NCI-H526 (cell line): Measurements from ENCODE around the gene IL22RA1.

Source experiments
- DNase-seq, 2 experiments: peaks; one replicate each; lab custom pipeline; 2025; lab: John Stamatoyannopoulos, UW

The IL22RA1 gene

GRCh38 chr1:24138476-24139221 is 4.3 kb downstream of the IL22RA1 start:
- no peak for DNase-seq

GRCh38 chr1:24136956-24137539 is 5.9 kb downstream of the IL22RA1 start:
- DNase-seq = no peak

GRCh38 chr1:24134376-24134775 is 8.6 kb downstream of the IL22RA1 start:
- no peak for DNase-seq

GRCh38 chr1:24133819-24134218 is 9.1 kb downstream of the IL22RA1 start:
- DNase-seq = no peak

- DNase-seq = no peak
Observed at GRCh38 chr1:24130385-24130784, 12.6 kb downstream of the IL22RA1 start.

- no peak for DNase-seq
Observed at GRCh38 chr1:24127801-24128363, 15.1 kb downstream of the IL22RA1 start.

GRCh38 chr1:24127134-24127800 is 15.7 kb downstream of the IL22RA1 start:
- DNase-seq = no peak

GRCh38 chr1:24126672-24127023 is 16.3 kb downstream of the IL22RA1 start:
- no peak for DNase-seq

- no peak for DNase-seq
Observed at GRCh38 chr1:24126018-24126671, 16.8 kb downstream of the IL22RA1 start.

GRCh38 chr1:24125456-24125855 is 17.5 kb downstream of the IL22RA1 start:
- DNase-seq = no peak

GRCh38 chr1:24124980-24125379 is 18.0 kb downstream of the IL22RA1 start:
- no peak for DNase-seq

GRCh38 chr1:24123611-24124010 is 19.3 kb downstream of the IL22RA1 start:
- no peak for DNase-seq

GRCh38 chr1:24122776-24123175 is 20.2 kb downstream of the IL22RA1 start:
- no peak for DNase-seq

- DNase-seq = no peak
Observed at GRCh38 chr1:24121406-24121805, 21.5 kb downstream of the IL22RA1 start.

GRCh38 chr1:24120965-24121364 is 22.0 kb downstream of the IL22RA1 start:
- DNase-seq = no peak

- DNase-seq = no peak
Observed at GRCh38 chr1:24119859-24120756, 22.8 kb downstream of the IL22RA1 start.

GRCh38 chr1:24119489-24119858 is 23.5 kb downstream of the IL22RA1 start:
- no peak for DNase-seq

GRCh38 chr1:24118410-24119242 is 24.3 kb downstream of the IL22RA1 start:
- no peak for DNase-seq

GRCh38 chr1:24117722-24118409 is 25.1 kb downstream of the IL22RA1 start:
- DNase-seq = no peak

GRCh38 chr1:24117132-24117531 is 25.8 kb downstream of the IL22RA1 start:
- no peak for DNase-seq
